Activated gamma-delta T cell (primary cell): ENCODE measurements around the gene KCNAB1.

Experiments
- DNase-seq: peaks from one replicate; lab custom pipeline; 2025; lab: John Stamatoyannopoulos, UW

The KCNAB1 gene

GRCh38 chr3:156407617-156408225 is 287.3 kb downstream of the KCNAB1 start:
- no peak for DNase-seq

DNA sequence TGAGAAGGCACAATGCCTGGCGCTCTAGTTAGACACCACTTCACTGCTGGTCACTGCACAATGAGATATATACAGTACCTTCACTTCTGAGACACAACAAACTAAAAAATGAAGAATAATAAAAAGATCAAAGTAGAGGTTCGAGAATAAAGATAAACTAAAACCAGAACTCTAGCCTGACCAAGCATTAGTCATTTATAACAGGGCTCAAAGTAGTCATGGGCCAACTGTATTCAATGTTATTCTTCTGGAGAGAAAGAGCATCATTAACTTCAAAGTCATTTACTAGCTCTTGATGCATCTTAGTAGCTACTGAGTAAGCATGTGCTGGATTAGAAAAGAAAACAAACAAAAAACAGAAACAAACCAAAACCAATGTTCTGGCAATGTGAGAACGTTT is 289.3 kb downstream of the KCNAB1 start:
- DNase-seq, result no peak

GRCh38 chr3:156412600-156412999 is 292.2 kb downstream of the KCNAB1 start:
- no peak for DNase-seq

DNA sequence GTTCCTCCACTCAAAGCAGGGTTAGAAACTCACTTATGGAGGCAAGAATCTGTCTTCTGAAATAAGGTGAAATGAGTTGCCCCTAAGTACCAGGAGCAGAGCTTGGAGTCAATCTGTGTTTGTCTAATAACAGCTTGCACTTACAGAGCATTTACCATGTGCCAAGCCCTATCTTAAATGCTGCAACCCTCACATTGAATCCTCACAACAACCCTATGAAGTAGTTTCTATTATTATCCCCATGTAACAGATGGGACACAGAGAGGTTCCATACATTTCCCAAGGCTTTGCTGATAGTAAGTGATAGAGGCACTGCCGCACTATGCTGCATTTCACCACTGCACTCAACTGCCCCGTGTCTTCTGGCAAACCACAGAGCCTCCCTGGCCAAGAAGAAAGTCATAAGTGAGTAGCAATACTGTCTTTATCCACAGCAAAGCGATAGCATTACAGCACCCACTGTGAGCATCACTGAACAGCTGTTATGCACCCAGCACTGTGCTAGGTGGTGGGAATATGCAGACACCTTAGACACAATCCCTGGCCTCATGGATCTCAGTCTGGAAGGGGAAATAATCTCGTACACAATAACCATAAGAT is 293.0 kb downstream of the KCNAB1 start:
- no peak for DNase-seq

GRCh38 chr3:156416846-156417558 is 296.6 kb downstream of the KCNAB1 start:
- no peak for DNase-seq

DNA sequence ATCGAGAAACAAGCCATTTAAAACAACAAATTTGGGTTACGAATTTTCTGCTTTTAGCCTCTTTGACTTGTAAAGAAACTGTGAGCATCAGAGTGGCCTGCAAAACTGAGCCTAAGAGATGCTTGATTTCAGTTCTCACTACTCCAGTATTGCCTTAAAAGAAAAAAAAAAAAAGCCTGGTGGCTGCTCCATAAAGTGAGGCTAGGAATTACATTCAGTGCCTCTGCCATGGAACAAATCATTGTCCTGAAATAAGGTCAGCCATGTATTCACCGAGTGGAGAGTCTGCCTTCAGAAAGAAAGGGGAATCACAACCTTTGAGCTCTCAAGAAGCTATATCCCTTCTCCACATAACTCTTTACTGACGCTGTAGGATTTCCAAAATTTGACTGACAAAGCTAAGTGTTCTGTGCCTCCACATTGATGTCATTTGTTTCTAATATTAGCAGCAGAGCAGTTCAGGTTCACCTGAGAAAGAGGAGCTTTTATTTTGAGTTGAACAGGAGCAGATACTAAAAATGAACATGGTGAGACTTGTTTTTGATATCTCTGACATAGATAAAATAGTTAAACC is 297.3 kb downstream of the KCNAB1 start:
- DNase-seq, result no peak

DNA sequence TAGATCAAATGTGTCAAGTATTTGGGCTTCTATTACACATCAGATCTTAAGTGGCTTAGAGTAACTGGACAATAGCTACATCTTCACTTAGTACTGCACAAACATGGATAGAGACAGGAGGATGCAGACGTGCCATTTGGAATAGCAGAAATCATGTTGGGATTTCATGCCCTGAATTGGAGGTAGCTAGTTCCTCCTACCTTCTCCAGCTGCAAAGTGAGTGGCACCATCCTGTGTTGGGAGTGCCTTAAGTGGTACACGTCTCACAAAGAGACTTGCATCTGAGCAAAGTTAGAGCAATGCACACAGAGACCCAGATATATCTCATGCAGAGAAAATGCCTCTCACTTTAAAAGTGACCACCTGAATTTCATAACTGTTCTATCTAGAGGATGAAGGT is 298.1 kb downstream of the KCNAB1 start:
- no peak for DNase-seq

DNA sequence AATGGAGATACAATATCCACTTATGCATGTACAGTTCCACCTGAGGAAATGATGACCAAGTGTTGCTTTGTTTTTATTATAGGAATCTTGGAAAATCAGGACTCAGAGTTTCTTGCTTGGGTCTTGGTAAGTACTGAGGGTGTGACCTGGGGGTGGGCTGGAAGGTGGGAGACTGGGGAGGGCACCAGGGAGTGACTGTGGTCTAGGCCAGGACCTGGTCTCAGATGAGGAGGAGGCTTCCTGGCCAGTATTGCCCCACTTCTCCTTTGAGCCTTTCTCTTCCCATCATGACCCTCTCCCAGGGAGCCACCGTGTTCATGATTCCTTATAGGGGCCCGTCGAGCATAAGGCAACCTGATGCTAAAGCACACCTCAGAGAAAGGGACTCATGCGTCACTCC is 301.2 kb downstream of the KCNAB1 start:
- no peak for DNase-seq

DNA sequence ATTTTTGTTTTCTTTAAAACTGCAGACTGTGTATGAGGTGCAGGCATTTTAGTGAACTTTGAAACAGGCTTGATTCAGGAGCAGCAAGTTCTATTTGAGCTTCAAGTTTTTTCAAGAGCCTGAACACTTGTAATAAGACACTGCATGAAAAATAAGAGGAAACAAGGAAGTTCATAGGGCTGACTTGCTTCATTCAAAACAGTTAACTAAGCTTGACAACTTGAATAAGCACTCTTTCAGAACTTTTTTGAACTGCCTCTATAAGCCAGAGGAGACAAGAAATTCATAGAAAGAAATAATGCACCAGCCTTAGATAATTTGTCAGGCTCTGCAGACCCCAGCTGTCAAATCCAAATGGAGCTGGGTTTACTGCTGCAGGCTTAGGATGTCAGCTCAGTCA is 304.4 kb downstream of the KCNAB1 start:
- no peak for DNase-seq

GRCh38 chr3:156425651-156426050 is 305.3 kb downstream of the KCNAB1 start:
- DNase-seq, result no peak

GRCh38 chr3:156429125-156429524 is 308.7 kb downstream of the KCNAB1 start:
- DNase-seq, result no peak

- no peak for DNase-seq
Observed at GRCh38 chr3:156431334-156432124, 311.2 kb downstream of the KCNAB1 start.

DNA sequence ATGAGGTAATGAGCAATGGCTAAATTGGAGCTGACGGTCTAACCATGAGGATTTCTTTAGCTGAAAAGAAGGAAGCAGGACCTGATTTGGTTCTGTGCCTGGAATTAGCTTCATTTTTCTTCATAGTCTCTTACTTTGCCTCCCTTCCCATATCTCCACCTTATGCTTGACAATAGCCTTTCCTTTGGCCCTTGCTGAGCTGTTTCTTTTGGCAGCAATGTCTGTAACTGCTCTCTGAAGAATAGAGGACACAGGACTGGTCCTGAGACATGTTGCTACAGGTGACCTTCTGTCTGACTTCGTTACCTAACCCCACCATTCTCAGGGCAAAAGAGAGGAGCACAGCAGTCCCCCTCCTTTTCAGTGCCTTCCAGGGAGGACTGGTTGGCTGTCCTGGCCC is 312.2 kb downstream of the KCNAB1 start:
- no peak for DNase-seq

DNA sequence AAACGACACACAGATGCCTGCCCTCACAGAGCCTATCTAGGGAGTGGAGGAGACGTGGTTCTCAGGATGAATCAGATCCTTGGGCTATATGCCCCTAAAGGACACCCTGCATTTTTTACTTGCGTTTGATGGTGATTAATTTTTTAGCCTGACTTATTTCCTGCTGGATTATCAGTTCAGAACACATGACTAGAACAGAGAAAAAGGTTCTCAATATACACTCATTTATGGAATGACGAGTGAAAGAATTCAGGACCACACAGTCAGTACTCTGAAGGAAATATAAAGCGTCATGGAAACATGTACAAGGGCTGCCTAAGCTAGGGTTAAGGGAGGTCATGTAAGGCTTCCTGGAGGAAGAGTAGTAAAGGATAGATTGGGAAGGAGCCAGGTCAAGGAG is 312.8 kb downstream of the KCNAB1 start:
- no peak for DNase-seq

GRCh38 chr3:156433910-156434309 is 313.5 kb downstream of the KCNAB1 start:
- no peak for DNase-seq

GRCh38 chr3:156434921-156435320 is 314.5 kb downstream of the KCNAB1 start:
- DNase-seq, result no peak

DNA sequence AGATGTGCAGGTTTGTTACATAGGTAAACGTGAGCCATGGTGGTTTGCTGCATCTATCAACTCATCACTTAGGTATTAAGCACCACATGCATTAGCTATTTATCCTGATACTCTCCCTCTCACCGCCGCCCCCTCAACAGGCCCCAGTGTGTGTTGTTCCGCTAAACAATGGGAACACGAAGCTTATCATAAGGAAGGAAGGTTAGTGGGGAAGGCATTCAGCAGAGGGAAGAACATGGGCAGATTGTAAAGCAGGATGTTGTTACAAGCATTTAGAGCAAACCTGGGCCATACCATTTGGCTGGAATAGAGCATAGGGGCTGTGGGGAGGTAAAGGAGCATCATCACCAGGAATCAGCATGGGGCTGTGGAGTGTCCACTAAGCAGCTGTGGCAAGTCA is 322.7 kb downstream of the KCNAB1 start:
- DNase-seq, result no peak

DNA sequence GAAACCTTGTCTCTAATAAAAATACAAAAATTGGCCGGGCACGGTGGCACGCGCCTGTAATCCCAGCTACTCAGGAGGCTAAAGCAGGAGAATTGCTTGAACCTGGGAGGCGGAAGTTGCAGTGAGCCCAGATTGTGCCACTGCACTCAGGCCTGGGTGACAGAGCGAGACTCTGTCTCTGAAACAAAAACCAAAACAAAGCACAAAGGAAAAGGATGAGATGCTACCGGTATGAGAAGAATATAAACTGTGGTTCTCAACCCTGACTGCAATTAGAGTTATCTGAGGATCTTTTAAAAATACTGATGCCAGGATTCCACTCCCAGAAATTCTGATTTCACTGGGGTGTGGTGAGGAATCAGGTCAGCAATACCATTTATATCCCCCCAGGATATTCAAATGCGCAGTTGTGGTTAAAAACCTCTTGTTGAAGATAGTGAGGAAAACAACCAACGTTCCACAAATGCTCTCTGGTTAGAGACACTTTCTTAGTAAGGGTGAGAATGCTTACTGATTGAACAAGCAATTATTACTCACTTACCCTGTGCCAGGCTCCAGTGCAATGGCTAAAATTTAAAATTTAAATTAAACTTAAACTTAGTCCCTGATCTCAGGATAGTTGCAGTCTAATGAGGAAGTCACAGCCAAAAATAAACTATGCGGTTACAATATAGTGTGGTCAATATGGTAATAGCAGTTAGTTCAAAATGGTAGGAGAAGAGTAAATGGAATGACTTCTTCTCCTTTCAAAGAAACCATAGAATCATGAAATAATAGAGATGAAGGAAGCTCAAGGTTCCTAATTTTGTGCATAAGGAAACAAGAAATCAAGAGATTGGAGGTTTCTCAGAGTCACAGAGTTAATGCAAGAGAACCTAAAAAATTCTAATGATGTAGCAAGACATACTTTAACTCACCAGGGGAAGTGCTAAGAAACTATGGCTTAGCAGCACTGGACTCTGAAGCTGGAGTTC is 325.0 kb downstream of the KCNAB1 start:
- no peak for DNase-seq

- no peak for DNase-seq
Observed at GRCh38 chr3:156448300-156448699, 327.9 kb downstream of the KCNAB1 start.

- no peak for DNase-seq
Observed at GRCh38 chr3:156449710-156450574, 329.6 kb downstream of the KCNAB1 start.
